ENCODE data around the gene ATG14.

DNA sequence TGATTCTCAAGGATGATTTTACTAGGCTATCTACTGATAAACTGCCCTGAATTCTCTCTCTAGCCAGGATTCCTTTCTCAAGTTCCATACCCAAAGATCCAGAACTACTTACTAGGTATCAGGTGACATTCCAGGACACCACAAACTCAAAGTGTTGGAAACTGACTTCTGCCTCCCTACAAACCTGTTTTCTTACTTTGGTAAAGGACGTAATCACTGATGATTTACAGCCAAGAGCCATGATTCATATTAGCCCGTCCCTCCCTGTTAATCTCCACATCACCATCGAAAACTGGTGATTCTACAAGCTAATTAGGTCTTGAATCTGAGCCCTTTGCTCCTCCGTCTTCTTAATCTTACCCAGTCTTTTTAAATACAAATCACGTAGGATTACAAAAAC, 1.0 kb upstream of the ATG14 start:
- TF ChIP-seq ESRRG (CRISPR knock-in tag; IDR thresholded peaks at IDR 0.05): no peak
- TF ChIP-seq, protein P1, sequence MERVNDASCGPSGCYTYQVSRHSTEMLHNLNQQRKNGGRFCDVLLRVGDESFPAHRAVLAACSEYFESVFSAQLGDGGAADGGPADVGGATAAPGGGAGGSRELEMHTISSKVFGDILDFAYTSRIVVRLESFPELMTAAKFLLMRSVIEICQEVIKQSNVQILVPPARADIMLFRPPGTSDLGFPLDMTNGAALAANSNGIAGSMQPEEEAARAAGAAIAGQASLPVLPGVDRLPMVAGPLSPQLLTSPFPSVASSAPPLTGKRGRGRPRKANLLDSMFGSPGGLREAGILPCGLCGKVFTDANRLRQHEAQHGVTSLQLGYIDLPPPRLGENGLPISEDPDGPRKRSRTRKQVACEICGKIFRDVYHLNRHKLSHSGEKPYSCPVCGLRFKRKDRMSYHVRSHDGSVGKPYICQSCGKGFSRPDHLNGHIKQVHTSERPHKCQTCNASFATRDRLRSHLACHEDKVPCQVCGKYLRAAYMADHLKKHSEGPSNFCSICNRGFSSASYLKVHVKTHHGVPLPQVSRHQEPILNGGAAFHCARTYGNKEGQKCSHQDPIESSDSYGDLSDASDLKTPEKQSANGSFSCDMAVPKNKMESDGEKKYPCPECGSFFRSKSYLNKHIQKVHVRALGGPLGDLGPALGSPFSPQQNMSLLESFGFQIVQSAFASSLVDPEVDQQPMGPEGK (CRISPR knock-in tag; IDR thresholded peaks at IDR 0.05; ENCODE audit: borderline replicate concordance): no peak
- no peak for TF ChIP-seq CSDC2 (CRISPR knock-in tag; IDR thresholded peaks at IDR 0.05)
- TF ChIP-seq ISL1 (CRISPR knock-in tag; IDR thresholded peaks at IDR 0.05): no peak
- TF ChIP-seq, protein P2, sequence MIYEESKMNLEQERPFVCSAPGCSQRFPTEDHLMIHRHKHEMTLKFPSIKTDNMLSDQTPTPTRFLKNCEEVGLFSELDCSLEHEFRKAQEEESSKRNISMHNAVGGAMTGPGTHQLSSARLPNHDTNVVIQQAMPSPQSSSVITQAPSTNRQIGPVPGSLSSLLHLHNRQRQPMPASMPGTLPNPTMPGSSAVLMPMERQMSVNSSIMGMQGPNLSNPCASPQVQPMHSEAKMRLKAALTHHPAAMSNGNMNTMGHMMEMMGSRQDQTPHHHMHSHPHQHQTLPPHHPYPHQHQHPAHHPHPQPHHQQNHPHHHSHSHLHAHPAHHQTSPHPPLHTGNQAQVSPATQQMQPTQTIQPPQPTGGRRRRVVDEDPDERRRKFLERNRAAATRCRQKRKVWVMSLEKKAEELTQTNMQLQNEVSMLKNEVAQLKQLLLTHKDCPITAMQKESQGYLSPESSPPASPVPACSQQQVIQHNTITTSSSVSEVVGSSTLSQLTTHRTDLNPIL (CRISPR knock-in tag; IDR thresholded peaks at IDR 0.05; ENCODE audit: low read depth): no peak
- TF ChIP-seq ZNF70 (CRISPR knock-in tag; IDR thresholded peaks at IDR 0.05): no peak
- no peak for TF ChIP-seq ARNTL (CRISPR knock-in tag; IDR thresholded peaks at IDR 0.05; ENCODE audit: borderline replicate concordance, low read depth)
- TF ChIP-seq, protein P3, sequence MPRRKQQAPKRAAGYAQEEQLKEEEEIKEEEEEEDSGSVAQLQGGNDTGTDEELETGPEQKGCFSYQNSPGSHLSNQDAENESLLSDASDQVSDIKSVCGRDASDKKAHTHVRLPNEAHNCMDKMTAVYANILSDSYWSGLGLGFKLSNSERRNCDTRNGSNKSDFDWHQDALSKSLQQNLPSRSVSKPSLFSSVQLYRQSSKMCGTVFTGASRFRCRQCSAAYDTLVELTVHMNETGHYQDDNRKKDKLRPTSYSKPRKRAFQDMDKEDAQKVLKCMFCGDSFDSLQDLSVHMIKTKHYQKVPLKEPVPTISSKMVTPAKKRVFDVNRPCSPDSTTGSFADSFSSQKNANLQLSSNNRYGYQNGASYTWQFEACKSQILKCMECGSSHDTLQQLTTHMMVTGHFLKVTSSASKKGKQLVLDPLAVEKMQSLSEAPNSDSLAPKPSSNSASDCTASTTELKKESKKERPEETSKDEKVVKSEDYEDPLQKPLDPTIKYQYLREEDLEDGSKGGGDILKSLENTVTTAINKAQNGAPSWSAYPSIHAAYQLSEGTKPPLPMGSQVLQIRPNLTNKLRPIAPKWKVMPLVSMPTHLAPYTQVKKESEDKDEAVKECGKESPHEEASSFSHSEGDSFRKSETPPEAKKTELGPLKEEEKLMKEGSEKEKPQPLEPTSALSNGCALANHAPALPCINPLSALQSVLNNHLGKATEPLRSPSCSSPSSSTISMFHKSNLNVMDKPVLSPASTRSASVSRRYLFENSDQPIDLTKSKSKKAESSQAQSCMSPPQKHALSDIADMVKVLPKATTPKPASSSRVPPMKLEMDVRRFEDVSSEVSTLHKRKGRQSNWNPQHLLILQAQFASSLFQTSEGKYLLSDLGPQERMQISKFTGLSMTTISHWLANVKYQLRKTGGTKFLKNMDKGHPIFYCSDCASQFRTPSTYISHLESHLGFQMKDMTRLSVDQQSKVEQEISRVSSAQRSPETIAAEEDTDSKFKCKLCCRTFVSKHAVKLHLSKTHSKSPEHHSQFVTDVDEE (CRISPR knock-in tag; IDR thresholded peaks at IDR 0.05): no peak
- TF ChIP-seq OSR1 (CRISPR knock-in tag; IDR thresholded peaks at IDR 0.05): no peak

Measured in SK-N-SH treated with all-trans-retinoic acid at 6 μM for 48 hours (cell line).